GM19043 (cell line): ENCODE results near the gene PALS2.

Experiments
- ATAC-seq: cut with Tn5 transposase; IDR thresholded peaks from one replicate; pipeline ENCODE4 v1.9.1; 2021; ENCODE audit warnings: low read depth; ENCODE audit not compliant: unreplicated experiment

PALS2 gene

GRCh38 chr7:24582166-24582565 lies 8.9 kb downstream of the PALS2 start:
- ATAC-seq: no peak

GRCh38 chr7:24587853-24588252 lies 14.6 kb downstream of the PALS2 start:
- peak; percentile 61 for ATAC-seq

- no peak for ATAC-seq
Measured at GRCh38 chr7:24591152-24591551, 17.9 kb downstream of the PALS2 start.

GRCh38 chr7:24595671-24596418 lies 22.6 kb downstream of the PALS2 start:
- peak; percentile 68 for ATAC-seq

GRCh38 chr7:24597014-24597413 lies 23.8 kb downstream of the PALS2 start:
- ATAC-seq: no peak

- ATAC-seq: no peak
Measured at GRCh38 chr7:24601600-24601999, 28.3 kb downstream of the PALS2 start.

- no peak for ATAC-seq
Measured at GRCh38 chr7:24602860-24603456, 29.7 kb downstream of the PALS2 start.

- no peak for ATAC-seq
Measured at GRCh38 chr7:24604630-24605029, 31.4 kb downstream of the PALS2 start.

GRCh38 chr7:24608504-24608903 lies 35.3 kb downstream of the PALS2 start:
- no peak for ATAC-seq

GRCh38 chr7:24609059-24609458 lies 35.8 kb downstream of the PALS2 start:
- ATAC-seq: no peak

GRCh38 chr7:24609570-24609969 lies 36.3 kb downstream of the PALS2 start:
- no peak for ATAC-seq

- ATAC-seq: no peak
Measured at GRCh38 chr7:24611130-24611529, 37.9 kb downstream of the PALS2 start.

- ATAC-seq: no peak
Measured at GRCh38 chr7:24617957-24618616, 44.8 kb downstream of the PALS2 start.

GRCh38 chr7:24619978-24620377 lies 46.7 kb downstream of the PALS2 start:
- no peak for ATAC-seq

- no peak for ATAC-seq
Measured at GRCh38 chr7:24622646-24623182, 49.5 kb downstream of the PALS2 start.
